Spinal cord (tissue), 10 donors: Measurements from ENCODE around the gene MORF4L1. TPM values are rescaled to one million over a fixed set of nuclear protein-coding genes. Genes with fewer than 3 reads are reported as not detected.

ENCODE experiments used
- DNase-seq, 6 donors: peaks; one replicate each; pipeline versions ENCODE4 v3.0.0 to v3.0.0-alpha.2; 2013 to 2015; ENCODE audit warnings: low spot score in 6 of 6, low read depth in 4 of 6
- H3K27ac ChIP-seq: one replicate; pipeline ENCODE4 v1.5.1; 2013; ENCODE audit warnings: low read depth, low read length, control low read depth
- H3K27me3 ChIP-seq: one replicate; pipeline ENCODE4 v1.6.1; 2013; ENCODE audit warnings: low read length; ENCODE audit not compliant: control insufficient read depth, insufficient read depth
- H3K36me3 ChIP-seq: one replicate; pipeline ENCODE4 v1.6.1; 2013; ENCODE audit warnings: low read length; ENCODE audit not compliant: control insufficient read depth, insufficient read depth
- H3K4me1 ChIP-seq: one replicate; pipeline ENCODE4 v1.6.1; 2013; ENCODE audit warnings: low read length; ENCODE audit not compliant: control insufficient read depth, insufficient read depth
- H3K4me3 ChIP-seq: one replicate; pipeline ENCODE4 v1.5.1; 2013; ENCODE audit warnings: low read depth, low read length, control low read depth
- H3K9me3 ChIP-seq: one replicate; pipeline ENCODE4 v1.6.1; 2013; ENCODE audit warnings: low read length; ENCODE audit not compliant: control insufficient read depth, insufficient read depth
- WGBS: methylation state at CpG from one replicate; pipeline ENCODE4 v1.1.5; 2013; ENCODE audit warnings: missing lambda C conversion rate; ENCODE audit not compliant: insufficient coverage; 5-methylcytosine and 5-hydroxymethylcytosine counted together
- long read RNA-seq, 4 donors: transcript quantifications; one replicate each; lab custom pipeline, GENCODE V29; 2026
- polyA plus RNA-seq, 2 donors: library from polyadenylated mRNA; unstranded; fragments of 120-200 nt; gene quantifications; one replicate each; pipeline ENCODE4 v1.2.1, GENCODE V29; 2013; ENCODE audit not compliant: insufficient read length in 2 of 2
- total RNA-seq, 2 donors: library from RNA; depleted of rRNA in 1 of 2; stranded (reverse); fragments of 120-200 nt in 1 of 2; fragments of >200 nt in 1 of 2; gene quantifications; one replicate each; pipeline versions ENCODE4 v1.2.3 to v1.2.4, GENCODE V29; 2013 to 2014
- donor health status: healthy.

The MORF4L1 gene
- total RNA-seq (100 to 1,000 TPM; 468 to 608 TPM), polyA plus RNA-seq (100 to 1,000 TPM; 688 to 713 TPM)
- long read RNA-seq, donor 1, transcript MORF4L1-216 (5 exons, 448 nt) = minor isoform, 15 of 340 reads
- long read RNA-seq, donor 1, transcript MORF4L1-203 (12 exons, 1,880 nt) = major isoform, 215 of 340 reads
- long read RNA-seq, donor 1, partial matches to known transcripts = 85 of 340 reads
- long read RNA-seq, donor 1, other reads (novel, unspliced or antisense) = 17 of 340 reads
- long read RNA-seq, donor 2, transcript MORF4L1-203 (12 exons, 1,880 nt) = major isoform, 51 of 98 reads
- long read RNA-seq, donor 2, transcript MORF4L1-216 (5 exons, 448 nt) = minor isoform, 15 of 98 reads
- long read RNA-seq, donor 2, partial matches to known transcripts = 16 of 98 reads
- long read RNA-seq, donor 2, other reads (novel, unspliced or antisense) = 5 of 98 reads
- long read RNA-seq, donor 3, transcript MORF4L1-203 (12 exons, 1,880 nt) = major isoform, 78 of 158 reads
- long read RNA-seq, donor 3, transcript MORF4L1-216 (5 exons, 448 nt) = minor isoform, 27 of 158 reads
- long read RNA-seq, donor 3, partial matches to known transcripts = 45 of 158 reads
- long read RNA-seq, donor 3, other reads (novel, unspliced or antisense) = 0 of 158 reads
- long read RNA-seq, donor 4, transcript MORF4L1-203 (12 exons, 1,880 nt) = major isoform, 184 of 323 reads
- long read RNA-seq, donor 4, transcript MORF4L1-216 (5 exons, 448 nt) = minor isoform, 9 of 323 reads
- long read RNA-seq, donor 4, partial matches to known transcripts = 123 of 323 reads
- long read RNA-seq, donor 4, other reads (novel, unspliced or antisense) = 0 of 323 reads

GRCh38 chr15:78872155-78872971 lies at the start of gene MORF4L1:
TSS of gene MORF4L1 (plus strand) at chr15:78872890. CDS start at chr15:78873018, 128 bp downstream.
- peak within 1 kb of the TSS; percentile 95 for H3K4me3 ChIP-seq
- H3K36me3 ChIP-seq = no peaks in the 10 kb centered on the region
- DNase-seq = peak; percentile 86 to 99 (median 96)
- peaks cover 27% of the 10 kb centered on the region for H3K4me1 ChIP-seq
- WGBS = under 1% methylated on average over 36 of the region's 52 CpGs
- H3K27me3 ChIP-seq = no peaks in the 10 kb centered on the region
- no peaks in the 10 kb centered on the region for H3K9me3 ChIP-seq
- peak within 1 kb of the TSS; percentile 100 for H3K27ac ChIP-seq

- DNase-seq = peak in 2 of 6 donors; percentile 71 to 87
- WGBS = 44% methylated on average over 2 of the region's 2 CpGs
- H3K27me3 ChIP-seq = no peaks in the 10 kb centered on the region
- no peak overlapping the region for H3K4me3 ChIP-seq
- no peak overlapping the region for H3K27ac ChIP-seq
- peaks cover 11% of the 10 kb centered on the region for H3K4me1 ChIP-seq
- H3K36me3 ChIP-seq = peaks cover 3% of the 10 kb centered on the region
- H3K9me3 ChIP-seq = no peaks in the 10 kb centered on the region
Measured at GRCh38 chr15:78828920-78829319, 43.8 kb upstream of the MORF4L1 start.

DNA sequence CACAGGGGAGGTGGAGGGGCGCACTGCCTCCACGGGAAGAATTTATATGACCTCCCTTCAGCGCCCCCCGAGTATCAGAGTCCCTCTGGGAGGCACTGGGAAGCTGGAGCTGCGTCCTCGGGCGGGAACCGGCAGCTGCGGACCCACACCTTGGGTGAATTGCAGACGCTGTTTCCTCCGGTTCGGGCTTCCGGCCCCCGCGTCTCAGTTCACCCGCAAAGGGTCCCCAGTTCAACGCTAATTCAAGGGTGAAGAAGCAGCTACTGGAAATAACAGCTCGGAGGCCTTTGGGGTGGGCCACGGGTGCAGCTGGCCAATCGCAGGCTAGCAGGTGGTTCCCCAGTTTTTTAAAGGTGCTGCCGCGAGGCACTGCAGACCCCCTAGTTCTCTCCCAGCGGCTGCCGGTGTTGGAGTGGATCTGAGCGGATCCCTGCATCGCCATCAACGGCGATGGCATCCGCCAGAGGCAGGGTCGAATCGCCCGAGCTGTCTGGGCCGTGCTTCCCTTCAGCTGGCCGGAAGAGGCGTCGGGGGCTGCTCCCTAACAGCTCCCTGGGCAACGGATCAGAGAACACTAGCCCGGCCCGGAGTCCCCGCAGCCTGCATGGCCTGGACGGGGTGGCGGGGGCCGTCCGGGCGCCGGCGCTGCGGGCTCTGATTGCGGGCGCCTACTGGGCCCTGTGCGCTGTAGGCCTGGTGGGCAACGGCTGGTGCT lies 42.0 kb upstream of the MORF4L1 start:
- no peak overlapping the region for H3K4me3 ChIP-seq
- H3K4me1 ChIP-seq = peaks cover 9% of the 10 kb centered on the region
- H3K9me3 ChIP-seq = no peaks in the 10 kb centered on the region
- 43% methylated on average over 51 of the region's 52 CpGs for WGBS
- H3K27me3 ChIP-seq = no peaks in the 10 kb centered on the region
- H3K36me3 ChIP-seq = peaks cover 3% of the 10 kb centered on the region
- H3K27ac ChIP-seq = no peak overlapping the region
- DNase-seq = no peak

GRCh38 chr15:78831229-78832207 lies 41.2 kb upstream of the MORF4L1 start:
- no peak overlapping the region for H3K4me3 ChIP-seq
- DNase-seq = no peak
- H3K36me3 ChIP-seq = peaks cover 3% of the 10 kb centered on the region
- WGBS = 77% methylated on average over 73 of the region's 73 CpGs
- H3K9me3 ChIP-seq = no peaks in the 10 kb centered on the region
- H3K27me3 ChIP-seq = no peaks in the 10 kb centered on the region
- peaks cover 7% of the 10 kb centered on the region for H3K4me1 ChIP-seq
- H3K27ac ChIP-seq = no peak overlapping the region

- Histone ChIP-seq H3K9me3 (no peaks in the 10 kb centered on the region), H3K27me3 (no peaks in the 10 kb centered on the region), H3K4me3 (no peak overlapping the region), H3K36me3 (peaks cover 3% of the 10 kb centered on the region), H3K4me1 (peaks cover 8% of the 10 kb centered on the region), H3K27ac (no peak overlapping the region)
- WGBS = 92% methylated on average over 1 of the region's 1 CpG
- DNase-seq = no peak
Measured at GRCh38 chr15:78836333-78836732, 36.4 kb upstream of the MORF4L1 start.

- WGBS = 83% methylated on average over 1 of the region's 2 CpGs
- Histone ChIP-seq H3K36me3 (no peaks in the 10 kb centered on the region), H3K27ac (no peak overlapping the region), H3K27me3 (no peaks in the 10 kb centered on the region), H3K9me3 (no peaks in the 10 kb centered on the region), H3K4me1 (peaks cover 10% of the 10 kb centered on the region), H3K4me3 (no peak overlapping the region)
- no peak for DNase-seq
Measured at GRCh38 chr15:78837131-78837530, 35.6 kb upstream of the MORF4L1 start.

DNA sequence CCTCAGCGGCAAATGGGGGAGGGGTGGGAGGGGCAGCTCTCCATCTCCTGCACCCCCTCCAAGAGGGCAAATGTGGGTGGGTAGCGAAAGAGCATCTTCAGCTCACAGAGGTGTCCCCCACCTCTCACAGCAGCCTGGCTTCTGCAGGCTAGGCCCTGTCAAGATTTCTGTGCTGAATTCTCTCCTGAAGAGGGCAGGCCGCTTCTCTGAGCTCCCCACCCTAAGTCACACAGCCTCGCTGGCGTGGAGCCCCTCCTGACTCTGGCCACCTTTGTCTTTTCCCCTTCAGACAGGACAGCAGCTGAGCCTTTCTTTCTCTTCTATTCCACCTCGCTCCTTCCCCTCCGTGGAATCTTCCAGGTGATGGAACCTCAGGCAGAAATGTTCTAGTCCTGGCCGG lies 35.1 kb upstream of the MORF4L1 start:
- H3K27me3 ChIP-seq = no peaks in the 10 kb centered on the region
- H3K36me3 ChIP-seq = no peaks in the 10 kb centered on the region
- H3K4me3 ChIP-seq = no peak overlapping the region
- H3K4me1 ChIP-seq = peaks cover 10% of the 10 kb centered on the region
- DNase-seq = no peak
- no peak overlapping the region for H3K27ac ChIP-seq
- WGBS = 64% methylated on average over 6 of the region's 8 CpGs
- H3K9me3 ChIP-seq = no peaks in the 10 kb centered on the region

DNA sequence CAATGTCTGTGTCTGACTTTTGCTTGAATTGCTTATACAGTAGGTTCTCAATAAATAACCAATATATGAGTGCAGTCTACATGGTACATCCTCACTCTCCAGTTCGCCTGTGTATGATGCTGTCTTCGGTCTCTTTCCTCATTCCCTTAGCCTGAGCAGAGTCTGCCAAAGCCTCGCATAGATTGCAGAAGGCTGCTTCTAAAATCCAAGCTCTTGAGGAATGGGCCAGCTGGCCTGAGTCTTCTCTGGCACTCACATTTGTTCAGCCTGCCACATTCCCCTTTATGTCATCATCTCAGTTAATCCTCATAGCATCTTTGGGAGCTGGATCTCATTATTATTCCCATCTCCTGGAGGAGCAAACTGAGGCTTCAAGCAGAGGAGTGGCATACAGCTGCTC lies 34.2 kb upstream of the MORF4L1 start:
- no peaks in the 10 kb centered on the region for H3K9me3 ChIP-seq
- WGBS = 74% methylated on average over 3 of the region's 3 CpGs
- H3K4me1 ChIP-seq = peaks cover 10% of the 10 kb centered on the region
- no peak overlapping the region for H3K4me3 ChIP-seq
- no peaks in the 10 kb centered on the region for H3K27me3 ChIP-seq
- H3K36me3 ChIP-seq = no peaks in the 10 kb centered on the region
- H3K27ac ChIP-seq = no peak overlapping the region
- peak in 1 of 6 donors; percentile 82 for DNase-seq
